ENCODE data around the gene CLDN2.

GRCh38 chrX:106906361-106906760 lies 13.8 kb upstream of the CLDN2 start:
- TF ChIP-seq, protein P1, sequence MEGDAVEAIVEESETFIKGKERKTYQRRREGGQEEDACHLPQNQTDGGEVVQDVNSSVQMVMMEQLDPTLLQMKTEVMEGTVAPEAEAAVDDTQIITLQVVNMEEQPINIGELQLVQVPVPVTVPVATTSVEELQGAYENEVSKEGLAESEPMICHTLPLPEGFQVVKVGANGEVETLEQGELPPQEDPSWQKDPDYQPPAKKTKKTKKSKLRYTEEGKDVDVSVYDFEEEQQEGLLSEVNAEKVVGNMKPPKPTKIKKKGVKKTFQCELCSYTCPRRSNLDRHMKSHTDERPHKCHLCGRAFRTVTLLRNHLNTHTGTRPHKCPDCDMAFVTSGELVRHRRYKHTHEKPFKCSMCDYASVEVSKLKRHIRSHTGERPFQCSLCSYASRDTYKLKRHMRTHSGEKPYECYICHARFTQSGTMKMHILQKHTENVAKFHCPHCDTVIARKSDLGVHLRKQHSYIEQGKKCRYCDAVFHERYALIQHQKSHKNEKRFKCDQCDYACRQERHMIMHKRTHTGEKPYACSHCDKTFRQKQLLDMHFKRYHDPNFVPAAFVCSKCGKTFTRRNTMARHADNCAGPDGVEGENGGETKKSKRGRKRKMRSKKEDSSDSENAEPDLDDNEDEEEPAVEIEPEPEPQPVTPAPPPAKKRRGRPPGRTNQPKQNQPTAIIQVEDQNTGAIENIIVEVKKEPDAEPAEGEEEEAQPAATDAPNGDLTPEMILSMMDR (IDR thresholded peaks at IDR 0.05): no peak
- no peak for TF ChIP-seq POLR2A (IDR thresholded peaks at IDR 0.05)
